Head of caudate nucleus (tissue), 42 donors: Measurements from ENCODE around the gene APOL6.
"Not testable (repeated sequence)": the region's sequence is repeated elsewhere in the genome, so short reads cannot be mapped to it uniquely, and the experiment has no call there.

Experiments
- DNase-seq, 42 donors: peaks; one replicate each; pipeline versions ENCODE4 v3.0.0 to v3.0.0-alpha.2; 2020 to 2021; ENCODE audit warnings: mixed read lengths in 7 of 42
- intact Hi-C: fragments of 100-400 bp; cut with DNase I; formaldehyde crosslinking; loops from one replicate; pipeline ENCODE4 v1.15.0; 2022

Gene APOL6

GRCh38 chr22:35615156-35615555, 33.1 kb upstream of the APOL6 start:
- intact Hi-C loops = no loop called here
- DNase-seq = no peak

DNA sequence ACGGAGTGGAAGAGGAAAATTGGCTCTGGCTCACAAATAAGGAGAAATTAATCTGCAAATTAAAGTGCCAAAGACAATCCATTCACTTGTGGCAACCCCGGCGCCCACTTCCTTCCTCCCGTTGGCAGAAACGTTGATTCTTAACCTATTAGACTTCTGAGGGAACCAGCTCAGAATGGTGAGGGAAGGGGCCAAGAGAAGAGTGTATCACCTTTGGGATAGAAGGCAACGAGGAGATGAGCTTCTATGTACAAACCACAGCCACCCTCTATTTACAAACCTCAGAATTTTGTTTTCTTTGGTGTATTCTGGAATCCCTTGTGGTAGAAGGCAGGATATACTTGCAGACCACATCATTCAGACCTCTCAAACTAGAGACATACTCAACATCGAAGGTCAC, 32.2 kb upstream of the APOL6 start:
- intact Hi-C loops = no loop called here
- no peak for DNase-seq

DNA sequence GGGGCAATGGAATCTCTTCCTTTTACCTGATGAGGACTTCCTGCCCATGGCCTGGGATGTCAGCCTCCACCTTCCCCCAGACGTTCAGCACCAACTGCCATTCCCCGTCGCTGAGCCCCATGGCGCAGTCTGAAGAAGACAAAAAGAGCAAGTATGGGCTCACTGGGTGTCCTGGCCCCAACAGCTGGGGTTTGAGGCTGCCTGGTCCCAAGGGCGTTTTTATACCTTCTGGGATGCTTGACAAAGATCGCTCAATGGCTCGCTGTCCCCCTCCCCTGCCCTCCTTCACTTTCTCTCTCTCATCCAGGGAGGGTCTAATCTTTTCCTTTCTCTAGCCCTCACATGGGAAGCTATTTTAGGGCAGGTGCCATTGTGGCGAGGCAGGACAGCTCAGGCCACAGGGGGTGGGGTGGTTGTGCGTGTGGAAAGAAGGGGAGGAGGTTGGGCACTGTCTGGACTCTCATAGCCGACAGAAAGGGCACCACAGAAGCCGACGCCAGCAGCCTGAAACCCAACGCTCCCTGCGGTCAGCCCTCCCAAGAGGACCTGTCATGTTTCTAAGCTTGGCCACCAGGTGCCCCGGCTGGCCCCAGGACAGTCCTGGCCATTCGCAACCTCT, 31.0 kb upstream of the APOL6 start, which contains the start of gene MB:
MB (minus strand) TSS at position 193 of the 619 bp plus-strand sequence; CDS start at position 121, 72 bp downstream.
- intact Hi-C loops = no loop called here
- DNase-seq = no peak

- intact Hi-C loops = no loop called here
- DNase-seq = no peak
Measured at GRCh38 chr22:35618427-35619223, 29.6 kb upstream of the APOL6 start.

DNA sequence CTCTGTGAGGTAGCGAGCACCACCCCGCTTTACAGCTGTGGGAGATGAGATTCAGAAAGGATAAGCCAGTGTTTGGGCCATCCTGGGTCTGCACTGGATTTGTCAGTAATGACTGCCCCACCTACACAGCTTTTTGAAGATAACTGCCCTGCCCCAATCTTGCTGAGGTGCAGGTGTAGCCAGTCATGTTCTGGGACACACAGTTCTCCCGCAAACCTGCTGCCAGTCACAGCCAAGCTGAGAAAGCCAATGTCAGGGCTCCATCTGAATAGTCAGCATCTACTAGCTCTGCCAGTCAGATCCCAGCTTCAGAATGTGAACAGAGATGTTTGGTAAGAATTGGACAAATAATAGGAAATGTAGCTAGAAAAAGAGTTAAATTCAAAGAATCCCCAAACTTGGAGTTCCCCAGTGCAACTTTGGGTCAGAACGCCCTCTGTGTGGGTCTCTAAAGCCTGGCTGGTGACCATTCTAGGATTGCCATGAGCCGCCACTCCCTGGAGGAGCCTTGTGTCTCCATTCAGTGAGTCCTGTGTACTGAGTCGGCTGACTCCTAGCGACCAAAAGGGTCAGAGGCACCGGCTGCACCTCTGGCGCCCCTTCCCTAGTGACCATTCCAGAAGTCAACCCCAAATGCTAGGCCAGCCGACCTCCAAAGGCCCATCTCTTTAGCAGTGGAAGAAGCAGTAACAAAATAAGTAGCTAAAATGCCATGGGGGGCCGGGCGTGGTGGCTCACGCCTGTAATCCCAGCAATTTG, 28.7 kb upstream of the APOL6 start:
- intact Hi-C loops = no loop called here
- DNase-seq = no peak

GRCh38 chr22:35620624-35621251, 27.5 kb upstream of the APOL6 start:
- intact Hi-C loops = no loop called here
- DNase-seq = no peak

DNA sequence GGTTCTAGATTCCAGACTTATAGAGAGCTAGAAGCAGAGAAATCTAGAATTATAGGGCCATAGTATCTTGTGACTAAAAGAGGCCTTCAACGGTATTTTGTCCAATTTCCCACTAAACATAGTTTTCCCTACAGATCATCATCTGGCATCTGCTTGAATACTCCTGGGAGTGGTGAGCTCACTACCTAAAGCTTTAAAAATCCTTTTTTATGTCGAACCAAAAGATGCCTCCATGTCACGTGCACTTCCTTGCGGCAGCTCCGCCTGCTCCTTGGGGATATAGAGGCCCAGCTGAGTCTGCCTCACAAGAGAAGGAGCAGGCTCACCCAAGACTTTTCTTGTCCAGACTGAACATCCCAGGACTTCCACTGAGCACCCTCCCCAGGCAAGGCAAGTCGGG, 26.8 kb upstream of the APOL6 start:
- intact Hi-C loops = no loop called here
- DNase-seq = no peak

GRCh38 chr22:35622191-35622913, 25.9 kb upstream of the APOL6 start:
- intact Hi-C loops = no loop called here
- DNase-seq = peak in 9 of 42 donors; percentile 3 to 41 (median 24)

DNA sequence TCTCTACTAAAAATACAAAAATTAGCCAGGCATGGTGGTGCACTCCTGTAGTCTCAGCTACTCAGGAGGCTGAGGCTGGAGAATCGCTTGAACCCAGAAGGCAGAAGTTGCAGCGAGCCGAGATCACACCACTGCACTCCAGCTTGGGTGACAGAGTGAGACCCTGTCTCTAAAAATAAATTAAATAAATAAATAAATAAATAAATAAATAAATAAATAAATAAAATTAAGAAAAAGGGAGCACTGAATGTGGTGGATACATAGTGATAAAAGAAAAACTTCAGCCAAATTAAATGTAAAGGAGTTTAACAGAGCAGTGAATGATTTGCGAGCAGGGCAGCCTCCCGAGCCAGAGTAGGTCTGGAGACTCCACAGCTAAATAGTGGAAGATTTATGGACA, 24.4 kb upstream of the APOL6 start:
- intact Hi-C loops, DNase-seq: not testable (repeated sequence)

DNA sequence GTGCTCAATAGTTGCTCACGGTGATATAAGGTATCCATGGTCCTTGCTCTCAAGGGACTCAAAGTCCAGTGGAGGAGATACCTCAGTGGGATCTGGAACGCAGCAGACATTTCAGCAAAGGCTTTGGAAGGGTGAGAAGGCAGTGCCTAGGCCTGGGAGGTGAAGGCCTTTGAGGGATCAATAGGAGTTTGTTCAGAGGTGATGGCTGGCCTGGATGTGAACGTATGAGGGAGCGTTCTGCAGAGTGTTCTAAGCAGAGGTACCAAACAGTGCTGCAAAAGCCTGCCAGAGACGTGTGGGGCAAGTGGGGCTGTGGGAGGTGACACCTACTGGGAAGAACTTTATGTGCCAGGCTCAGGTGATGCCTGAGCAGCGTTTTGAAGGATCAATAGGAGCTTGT, 23.7 kb upstream of the APOL6 start:
- no peak for DNase-seq

GRCh38 chr22:35625763-35626432, 22.3 kb upstream of the APOL6 start:
- intact Hi-C loops = no loop called here
- peak in 1 of 42 donors; percentile 23 for DNase-seq

More for the DNA sequence above, 23.7 kb upstream of the APOL6 start:
- intact Hi-C loops = no loop called here

DNA sequence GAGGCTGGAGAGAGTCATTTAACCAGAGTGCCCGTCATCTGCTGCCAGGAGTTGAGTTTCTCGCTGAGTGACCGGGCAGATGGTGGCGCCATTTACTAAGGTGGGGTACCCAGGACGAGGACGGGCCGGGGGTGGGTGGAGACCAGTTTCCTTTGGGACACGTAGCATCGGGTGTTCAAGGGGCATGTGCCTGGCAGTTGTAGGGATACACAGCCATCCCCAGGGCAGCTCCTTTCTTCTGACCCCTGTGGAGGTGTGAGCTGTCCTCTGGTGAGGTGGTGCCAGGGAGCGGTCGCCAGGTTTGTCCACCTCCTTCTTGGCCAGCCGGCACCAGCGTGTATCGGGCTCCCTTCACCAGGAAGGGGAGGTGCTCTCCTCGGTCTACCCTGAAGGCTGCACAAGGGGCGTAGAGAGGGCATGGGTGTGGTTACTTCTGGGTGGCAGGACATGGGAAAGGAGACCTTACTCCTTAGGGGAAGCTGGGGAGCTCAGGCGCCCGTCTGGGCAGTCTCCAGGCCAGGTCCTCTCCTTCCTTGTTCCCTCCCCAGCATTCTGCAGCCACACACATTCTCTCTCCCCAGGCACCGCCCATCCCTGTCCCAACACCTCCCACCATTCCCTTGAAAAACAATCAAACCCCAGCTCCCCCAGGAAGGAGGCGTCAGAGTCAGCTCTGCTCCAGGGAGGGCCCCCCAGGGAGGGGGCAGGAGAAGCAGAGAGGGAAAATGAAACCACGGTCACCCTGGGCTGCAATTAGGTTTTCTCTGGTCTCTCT, 20.8 kb upstream of the APOL6 start:
- intact Hi-C loops = no loop called here
- peak; percentile 20 to 79 (median 56) for DNase-seq

- no peak for DNase-seq
- intact Hi-C loops = no loop called here
Measured at GRCh38 chr22:35628732-35629131, 19.5 kb upstream of the APOL6 start.

- DNase-seq = peak in 1 of 42 donors; percentile 40
Measured at GRCh38 chr22:35629406-35630216, 18.6 kb upstream of the APOL6 start.

DNA sequence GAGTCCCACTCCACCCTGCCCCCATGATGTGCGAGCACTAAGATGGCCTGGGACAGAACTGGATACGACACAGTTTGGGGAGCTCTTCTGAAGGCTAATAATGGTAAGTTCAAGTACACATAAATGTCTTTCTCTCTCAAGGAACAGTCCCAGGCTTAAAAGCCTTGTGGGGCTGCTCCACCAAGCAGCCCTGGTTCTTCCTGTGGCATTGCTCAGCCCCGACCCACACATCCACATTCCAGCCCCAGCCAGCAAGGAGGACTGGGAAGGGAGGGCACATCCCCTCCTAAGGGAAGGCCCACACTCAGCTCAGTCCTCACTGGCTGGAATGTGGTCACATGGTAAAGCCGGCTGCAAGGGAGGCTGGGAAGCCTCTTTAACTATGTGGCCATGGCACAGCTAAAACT, 17.9 kb upstream of the APOL6 start:
- intact Hi-C loops = loop anchor here (10.0 kb wide), 1 partner anchor 294 kb away; no protein-coding TSS in a partner anchor
- DNase-seq = no peak

More at GRCh38 chr22:35629406-35630216, 18.6 kb upstream of the APOL6 start:
- intact Hi-C loops = loop anchor here (10.0 kb wide), 1 partner anchor 295 kb away; no protein-coding TSS in a partner anchor

GRCh38 chr22:35630891-35631290, 17.4 kb upstream of the APOL6 start:
- peak in 1 of 42 donors; percentile 19 for DNase-seq
- intact Hi-C loops = loop anchor here (10.0 kb wide), 1 partner anchor 294 kb away; no protein-coding TSS in a partner anchor
